BLaER1 (cell line): ENCODE results near the gene RHBDD2.
"Not testable (repeated sequence)": the region's sequence is repeated elsewhere in the genome, so short reads cannot be mapped to it uniquely, and the experiment has no call there.

Experiments
- H3K27ac ChIP-seq: shearing (Covaris generic); formaldehyde crosslinking; 2 replicates; pipeline ENCODE4 v1.8.1; 2022
- H3K27me3 ChIP-seq: shearing (Covaris generic); formaldehyde crosslinking; 2 replicates; pipeline ENCODE4 v1.8.1; 2022
- H3K36me3 ChIP-seq: shearing (Covaris generic); formaldehyde crosslinking; 2 replicates; pipeline ENCODE4 v1.8.1; 2022
- H3K4me1 ChIP-seq: shearing (Covaris generic); formaldehyde crosslinking; 2 replicates; pipeline ENCODE4 v1.8.1; 2022
- H3K4me2 ChIP-seq: shearing (Covaris generic); formaldehyde crosslinking; 2 replicates; pipeline ENCODE4 v1.8.1; 2022
- H3K4me3 ChIP-seq: shearing (Covaris generic); formaldehyde crosslinking; 2 replicates; pipeline ENCODE4 v1.8.1; 2022
- H3K9ac ChIP-seq: shearing (Covaris generic); formaldehyde crosslinking; 2 replicates; pipeline ENCODE4 v1.8.1; 2022
- H3K9me3 ChIP-seq: shearing (Covaris generic); formaldehyde crosslinking; 2 replicates; pipeline ENCODE4 v1.8.1; 2022
- H4K20me1 ChIP-seq: shearing (Covaris generic); formaldehyde crosslinking; 2 replicates; pipeline ENCODE4 v1.8.1; 2022
- Cebpa-rat ChIP-seq: shearing (Covaris generic); IDR thresholded peaks from 2 replicates; pipeline ENCODE4 v1.8.1; 2022

Gene RHBDD2

GRCh38 chr7:75878769-75879611, at the start of gene RHBDD2:
TSS of gene RHBDD2 (plus strand) at chr7:75879034. CDS start at chr7:75879083, 49 bp downstream.
- peak within 1 kb of the TSS; percentile 86 for H3K9ac ChIP-seq
- no peaks in the 10 kb centered on the region for H3K9me3 ChIP-seq
- H4K20me1 ChIP-seq: 0 out of 2 replicates have a peak, but pooled peaks cover 9% of the 10 kb centered on the region
- no peak for TF ChIP-seq Cebpa-rat
- H3K4me1 ChIP-seq: peaks cover 42% of the 10 kb centered on the region
- peak within 1 kb of the TSS; percentile 76 for H3K27ac ChIP-seq
- peak within 1 kb of the TSS; percentile 87 for H3K4me3 ChIP-seq
- H3K36me3 ChIP-seq: peaks cover 38% of the 10 kb centered on the region
- peak within 1 kb of the TSS; percentile 97 for H3K4me2 ChIP-seq
- no peaks in the 10 kb centered on the region for H3K27me3 ChIP-seq

DNA sequence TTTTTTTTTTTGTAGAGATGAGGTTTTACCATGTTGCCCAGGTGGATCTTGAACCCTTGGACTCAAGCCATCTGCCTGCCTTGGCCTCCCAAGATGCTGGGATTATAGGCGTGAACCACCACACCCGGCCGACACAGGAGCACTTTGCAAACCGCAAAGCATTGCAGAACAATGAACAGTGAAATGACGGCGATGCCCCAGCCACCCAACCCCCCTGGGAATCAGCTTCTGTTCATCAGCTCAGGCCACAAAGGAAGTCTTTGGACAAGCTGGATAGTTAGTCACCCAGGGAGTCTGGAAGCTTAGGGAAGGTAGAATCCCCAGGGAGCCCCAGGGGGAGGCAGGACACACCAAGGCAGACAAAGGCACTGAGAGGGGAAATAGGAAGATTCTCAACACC, 49.2 kb upstream of the RHBDD2 start:
- H3K4me2 ChIP-seq: peak overlapping the region; percentile 51
- H3K4me1 ChIP-seq: peaks cover 18% of the 10 kb centered on the region
- not testable (repeated sequence) for H3K36me3 ChIP-seq, H3K4me3 ChIP-seq, H4K20me1 ChIP-seq, H3K9ac ChIP-seq, H3K9me3 ChIP-seq, H3K27me3 ChIP-seq, H3K27ac ChIP-seq

GRCh38 chr7:75830978-75831377, 47.9 kb upstream of the RHBDD2 start:
- H3K4me3 ChIP-seq: no peak overlapping the region
- no peak for TF ChIP-seq Cebpa-rat
- H4K20me1 ChIP-seq: no peaks in the 10 kb centered on the region
- H3K27ac ChIP-seq: no peak overlapping the region
- H3K9ac ChIP-seq: no peak overlapping the region
- H3K27me3 ChIP-seq: no peaks in the 10 kb centered on the region
- H3K36me3 ChIP-seq: no peaks in the 10 kb centered on the region
- no peak overlapping the region for H3K4me2 ChIP-seq
- H3K9me3 ChIP-seq: no peaks in the 10 kb centered on the region
- H3K4me1 ChIP-seq: peaks cover 30% of the 10 kb centered on the region

DNA sequence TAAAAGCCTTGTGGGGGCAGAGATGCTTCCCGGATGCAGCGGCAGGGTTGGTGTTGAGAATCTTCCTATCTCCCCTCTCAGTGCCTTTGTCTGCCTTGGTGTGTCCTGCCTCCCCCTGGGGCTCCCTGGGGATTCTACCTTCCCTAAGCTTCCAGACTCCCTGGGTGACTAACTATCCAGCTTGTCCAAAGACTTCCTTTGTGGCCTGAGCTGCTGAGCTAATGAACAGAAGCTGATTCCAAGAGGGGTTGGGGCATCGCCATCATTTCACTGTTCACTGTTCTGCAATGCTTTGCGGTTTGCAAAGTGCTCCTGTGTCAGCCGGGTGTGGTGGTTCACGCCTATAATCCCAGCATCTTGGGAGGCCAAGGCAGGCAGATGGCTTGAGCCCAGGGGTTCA, 45.2 kb upstream of the RHBDD2 start:
- not testable (repeated sequence) for H3K27me3 ChIP-seq, H3K9me3 ChIP-seq, H3K4me3 ChIP-seq, H4K20me1 ChIP-seq, H3K4me2 ChIP-seq, H3K36me3 ChIP-seq, H3K9ac ChIP-seq, H3K27ac ChIP-seq
- peaks cover 47% of the 10 kb centered on the region for H3K4me1 ChIP-seq

- no peaks in the 10 kb centered on the region for H4K20me1 ChIP-seq
- H3K36me3 ChIP-seq: no peaks in the 10 kb centered on the region
- peak overlapping the region; percentile 55 for H3K4me2 ChIP-seq
- H3K4me1 ChIP-seq: peaks cover 36% of the 10 kb centered on the region
- no peak overlapping the region for H3K9ac ChIP-seq
- no peak for TF ChIP-seq Cebpa-rat
- H3K27ac ChIP-seq: no peak overlapping the region
- H3K27me3 ChIP-seq: no peaks in the 10 kb centered on the region
- H3K9me3 ChIP-seq: no peaks in the 10 kb centered on the region
- H3K4me3 ChIP-seq: no peak overlapping the region
These were observed 43.0 kb upstream of the RHBDD2 start for GRCh38 chr7:75835688-75836285.

DNA sequence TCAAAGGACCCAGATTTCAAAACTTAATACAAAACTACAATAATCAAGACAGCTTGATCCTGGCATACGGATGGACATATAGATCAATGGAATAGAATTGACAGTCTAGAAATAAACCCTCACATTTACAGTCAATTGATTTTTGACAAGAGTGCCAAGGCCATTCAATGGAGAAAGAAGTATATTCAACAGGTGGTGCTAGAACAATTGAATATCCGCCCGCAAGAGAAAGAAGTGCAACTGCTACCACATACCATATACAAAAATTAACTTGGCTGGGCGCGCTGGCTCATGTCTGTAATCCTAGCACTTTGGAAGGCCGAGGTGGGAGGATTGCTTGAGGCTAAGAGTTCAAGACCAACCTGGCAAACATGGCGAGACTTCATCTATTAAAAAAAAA, 42.0 kb upstream of the RHBDD2 start:
- Histone ChIP-seq H3K36me3 (no peaks in the 10 kb centered on the region), H3K27me3 (no peaks in the 10 kb centered on the region), H4K20me1 (no peaks in the 10 kb centered on the region), H3K9me3 (no peaks in the 10 kb centered on the region), H3K27ac (no peak overlapping the region), H3K4me1 (peaks cover 34% of the 10 kb centered on the region), H3K4me2 (no peak overlapping the region), H3K4me3 (no peak overlapping the region), H3K9ac (no peak overlapping the region)
- TF ChIP-seq Cebpa-rat: no peak

DNA sequence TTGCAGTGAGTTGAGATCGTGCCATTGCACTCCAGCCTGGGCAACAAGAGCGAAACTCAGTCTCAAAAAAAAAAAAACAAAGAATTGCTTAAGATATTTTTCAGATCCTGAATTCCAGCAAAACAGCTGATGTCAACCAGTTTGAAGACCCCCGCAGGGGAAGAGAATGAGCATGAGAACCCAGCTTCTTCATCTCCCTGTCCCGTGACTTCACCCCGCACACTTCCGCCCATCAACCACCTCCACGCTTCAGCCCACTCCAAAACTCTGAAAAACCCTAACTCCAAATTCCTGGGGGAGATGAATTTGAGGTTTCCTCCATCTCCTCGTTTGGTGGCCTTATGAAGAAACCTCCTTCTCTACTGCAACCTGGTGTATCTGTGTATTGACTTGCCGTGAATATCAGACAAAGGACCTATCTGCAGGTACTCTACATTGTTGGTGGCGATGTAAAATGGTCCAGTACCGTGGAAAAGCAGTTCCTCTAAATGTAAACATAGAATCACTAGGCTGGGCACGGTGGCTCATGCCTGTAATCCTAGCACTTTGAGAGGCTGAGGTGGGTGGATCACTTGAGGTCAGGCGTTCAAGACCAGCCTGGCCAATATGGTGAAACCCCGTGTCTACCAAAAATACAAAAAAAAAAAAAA, 40.4 kb upstream of the RHBDD2 start:
- Histone ChIP-seq H3K4me2 (peak overlapping the region; percentile 70), H3K4me1 (peaks cover 48% of the 10 kb centered on the region)
- not testable (repeated sequence) for H3K27ac ChIP-seq, H4K20me1 ChIP-seq, H3K27me3 ChIP-seq, H3K4me3 ChIP-seq, H3K9ac ChIP-seq, H3K9me3 ChIP-seq, H3K36me3 ChIP-seq

GRCh38 chr7:75840029-75840428, 38.8 kb upstream of the RHBDD2 start:
- Histone ChIP-seq H3K9me3 (no peaks in the 10 kb centered on the region), H3K4me3 (no peak overlapping the region), H3K27ac (no peak overlapping the region), H3K36me3 (no peaks in the 10 kb centered on the region), H3K4me2 (no peak overlapping the region), H3K27me3 (no peaks in the 10 kb centered on the region), H4K20me1 (no peaks in the 10 kb centered on the region), H3K4me1 (peaks cover 47% of the 10 kb centered on the region), H3K9ac (no peak overlapping the region)
- no peak for TF ChIP-seq Cebpa-rat

- H3K27ac ChIP-seq: peak overlapping the region; percentile 63; the same call in 1 of the 2 replicates
- no peaks in the 10 kb centered on the region for H3K27me3 ChIP-seq
- no peaks in the 10 kb centered on the region for H4K20me1 ChIP-seq
- H3K4me3 ChIP-seq: no peak overlapping the region
- no peak overlapping the region for H3K9ac ChIP-seq
- peaks cover 33% of the 10 kb centered on the region for H3K4me1 ChIP-seq
- no peaks in the 10 kb centered on the region for H3K36me3 ChIP-seq
- no peaks in the 10 kb centered on the region for H3K9me3 ChIP-seq
- peak overlapping the region; percentile 65 for H3K4me2 ChIP-seq
- TF ChIP-seq Cebpa-rat: peak; percentile 38; the same call in 1 of the 2 replicates
These were observed 35.9 kb upstream of the RHBDD2 start for GRCh38 chr7:75842836-75843446.
